Hindlimb muscle (tissue), 1 donor: ENCODE data around the gene CASZ1. TPM values are rescaled to one million over a fixed set of nuclear protein-coding genes. Genes with fewer than 3 reads are reported as not detected.

Experiments used
- DNase-seq: peaks from one replicate; pipeline ENCODE4 v3.0.0-alpha.2; 2013
- polyA plus RNA-seq: library from polyadenylated mRNA; unstranded; fragments of 120-200 nt; gene quantifications from one replicate; pipeline ENCODE4 v1.2.1, GENCODE V29; 2013; ENCODE audit not compliant: insufficient read length

CASZ1 gene
- polyA plus RNA-seq, 1 donor = 82.9 TPM

- peak; percentile 56 for DNase-seq
These were observed 71.2 kb downstream of the CASZ1 start for GRCh38 chr1:10724948-10725847.

GRCh38 chr1:10724511-10724910, 71.9 kb downstream of the CASZ1 start:
- no peak for DNase-seq

GRCh38 chr1:10724052-10724494, 72.4 kb downstream of the CASZ1 start:
- no peak for DNase-seq

- no peak for DNase-seq
These were observed 73.1 kb downstream of the CASZ1 start for GRCh38 chr1:10723317-10723716.

GRCh38 chr1:10722803-10723202, 73.6 kb downstream of the CASZ1 start:
- DNase-seq = no peak

- no peak for DNase-seq
These were observed 74.8 kb downstream of the CASZ1 start for GRCh38 chr1:10721381-10722321.

DNA sequence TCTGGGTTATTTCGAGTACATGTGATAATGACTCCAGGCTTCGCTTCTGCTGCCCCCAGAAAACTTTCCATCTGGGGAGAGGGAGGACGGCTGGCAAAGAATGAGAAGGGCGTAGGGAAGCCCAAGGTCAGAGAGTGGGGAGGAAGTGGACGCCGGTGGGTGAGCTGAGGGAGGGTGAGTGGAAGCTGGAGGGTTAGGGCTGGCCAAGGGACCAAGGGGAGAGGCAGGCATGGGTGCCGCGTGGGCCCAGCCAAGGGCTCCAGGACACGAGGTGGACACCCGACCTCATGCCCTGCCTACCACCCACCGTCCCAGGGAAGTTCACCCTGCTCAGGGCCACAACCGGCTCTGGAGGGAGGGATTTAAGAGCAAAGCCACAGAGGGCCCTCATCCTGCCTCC, 75.8 kb downstream of the CASZ1 start:
- DNase-seq = no peak

- no peak for DNase-seq
These were observed 78.4 kb downstream of the CASZ1 start for GRCh38 chr1:10718083-10718415.

DNA sequence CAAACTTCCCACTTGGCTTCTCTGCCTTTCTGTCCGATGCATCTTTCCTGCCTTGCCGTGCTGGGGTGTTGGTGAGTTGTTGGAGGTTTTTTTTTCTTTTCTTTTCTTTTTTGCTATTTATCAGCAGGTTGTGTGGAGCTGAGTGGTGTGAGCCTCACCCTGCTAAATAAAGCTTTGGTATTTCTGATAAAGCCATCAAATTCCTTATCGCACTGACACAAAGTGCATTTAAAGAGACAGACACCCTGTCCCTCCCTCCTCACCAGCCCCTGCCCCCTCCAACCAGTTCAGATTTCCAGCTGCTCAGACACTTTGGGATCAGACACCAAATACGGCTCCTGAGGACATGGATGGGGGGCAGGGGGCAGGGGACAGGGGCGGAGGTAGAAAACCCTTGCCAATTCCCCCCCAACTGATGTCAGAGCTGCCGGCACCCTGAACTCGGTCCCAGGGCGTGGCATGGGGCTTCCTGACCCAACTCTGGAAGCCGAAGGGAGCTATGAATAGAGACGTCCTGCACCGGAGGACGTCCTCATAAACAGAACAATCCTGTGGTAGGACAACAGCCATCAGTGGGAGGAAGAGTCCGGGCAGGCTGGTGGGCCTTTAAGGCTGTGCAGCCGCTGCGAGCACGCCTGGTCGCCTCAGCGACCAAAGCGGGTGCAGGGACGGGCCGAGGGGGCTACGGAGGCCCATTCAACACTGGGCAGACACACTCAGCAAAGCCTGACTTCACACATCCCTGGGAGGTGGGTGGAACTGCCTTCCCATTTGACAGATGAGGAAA, 79.0 kb downstream of the CASZ1 start:
- DNase-seq = no peak

DNA sequence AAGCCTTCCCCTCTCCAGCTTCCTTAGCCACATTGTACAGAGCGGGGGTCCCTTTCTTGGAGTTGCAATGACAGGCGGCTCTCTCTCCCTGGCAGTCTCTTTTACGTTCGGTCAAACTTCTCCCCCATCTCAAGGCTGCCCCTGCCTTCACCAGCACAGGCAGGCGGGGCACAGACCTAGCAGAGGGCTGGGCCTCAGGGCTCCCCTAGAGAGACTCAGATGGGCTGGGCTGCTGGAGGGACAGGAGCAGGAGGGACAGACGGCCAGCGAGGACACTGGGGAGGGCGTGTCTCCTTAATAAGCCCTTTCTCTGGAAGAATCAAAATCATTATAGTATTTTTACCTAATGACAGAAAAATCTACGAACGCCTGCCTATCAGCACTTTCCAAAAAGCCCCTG, 79.6 kb downstream of the CASZ1 start:
- DNase-seq = no peak

DNA sequence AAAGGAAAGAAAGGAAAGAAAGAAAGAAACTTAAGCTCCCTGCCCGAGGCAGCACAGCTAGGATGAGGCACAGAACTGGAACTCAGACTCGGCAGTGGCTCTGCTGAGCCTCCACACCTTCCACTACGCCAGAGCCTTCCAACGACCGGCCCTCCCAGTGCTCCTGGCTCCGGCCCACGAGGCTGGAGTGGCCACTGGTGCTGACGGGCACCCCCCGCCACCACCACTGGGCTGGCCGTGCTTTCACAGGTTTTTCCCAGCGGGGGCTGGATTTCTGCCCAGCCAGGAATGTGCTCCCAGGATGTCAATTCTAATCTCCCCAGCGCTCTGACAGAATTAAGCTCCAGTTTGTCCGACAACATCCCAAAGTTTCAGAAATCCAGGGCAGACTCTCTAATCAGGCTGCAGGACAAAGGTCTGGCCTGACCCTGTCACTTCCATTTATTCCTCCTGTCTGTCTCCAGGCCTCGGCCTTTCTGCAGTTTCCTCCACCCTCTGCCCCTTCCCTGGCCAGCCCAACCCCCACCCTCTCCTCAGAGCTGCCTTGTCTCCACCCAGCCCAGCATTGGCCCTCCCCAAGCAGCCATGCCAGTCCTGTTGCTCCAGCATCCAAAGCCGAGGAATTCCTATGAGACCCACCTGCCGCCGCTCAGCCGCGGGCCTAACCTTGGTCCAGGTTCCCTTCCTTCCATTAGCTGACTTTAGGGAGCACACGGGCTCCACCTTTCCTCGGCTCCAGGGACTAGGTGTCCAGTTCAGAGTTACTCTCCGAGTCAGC, 81.9 kb downstream of the CASZ1 start:
- DNase-seq = no peak

DNA sequence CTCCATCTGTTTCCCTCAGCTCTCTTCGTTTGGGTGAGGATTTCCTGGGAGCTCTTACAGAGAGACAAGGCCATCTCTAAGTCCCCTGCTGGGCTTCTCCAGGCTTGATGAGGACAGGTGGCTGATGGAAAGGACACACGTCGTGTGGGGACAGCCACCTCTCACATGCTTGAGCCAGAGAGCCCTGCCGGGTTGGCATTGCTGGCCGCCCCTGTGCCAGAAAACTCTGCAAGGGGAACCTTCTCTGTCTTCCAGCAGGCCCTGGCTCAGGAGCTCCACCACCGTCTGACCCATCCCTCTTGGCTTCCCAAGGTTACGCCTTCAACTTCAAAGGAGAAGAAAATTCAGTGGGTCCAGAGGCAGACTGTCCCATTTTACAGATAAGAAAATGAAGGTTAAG, 82.8 kb downstream of the CASZ1 start:
- DNase-seq = no peak

DNA sequence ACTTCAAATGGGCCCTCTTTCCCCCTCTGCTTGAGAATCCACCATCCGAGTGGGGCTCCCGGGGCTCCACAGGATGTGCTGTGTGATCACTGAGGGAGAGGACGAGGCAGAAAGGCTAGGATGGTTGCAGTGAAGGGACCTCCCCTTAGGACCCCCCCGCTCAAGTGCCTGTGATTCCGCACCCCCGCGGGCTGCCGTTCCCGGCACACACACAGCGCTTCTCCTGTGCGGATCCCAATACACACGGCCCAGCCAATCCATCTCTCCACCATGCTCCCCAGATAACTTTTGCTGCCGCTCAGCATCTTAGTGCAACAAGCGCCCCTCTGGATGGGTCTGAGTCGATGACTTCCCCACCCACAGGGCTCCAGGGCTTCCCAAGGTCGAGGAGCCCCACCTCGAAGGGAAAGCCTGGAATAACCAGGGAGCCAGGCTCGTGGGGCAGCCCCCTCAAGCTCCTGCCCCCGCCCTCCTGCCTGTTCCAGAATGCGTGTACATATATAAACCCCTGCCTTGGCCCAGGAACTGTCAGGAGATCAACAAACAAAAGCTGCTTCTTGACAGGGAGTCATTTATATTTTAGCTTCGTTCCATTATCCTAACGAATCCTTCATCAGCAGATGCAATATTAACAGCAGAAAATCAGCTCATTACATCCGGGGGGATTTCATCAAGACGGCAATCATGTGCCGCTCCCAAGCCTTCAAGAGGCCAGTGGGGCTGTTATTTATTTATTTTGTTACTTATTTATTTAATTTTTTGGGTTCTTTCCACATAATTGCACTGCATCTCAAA, 83.7 kb downstream of the CASZ1 start:
- DNase-seq = no peak

- DNase-seq = no peak
These were observed 86.0 kb downstream of the CASZ1 start for GRCh38 chr1:10710489-10710888.

- no peak for DNase-seq
These were observed 86.8 kb downstream of the CASZ1 start for GRCh38 chr1:10709646-10710045.

DNA sequence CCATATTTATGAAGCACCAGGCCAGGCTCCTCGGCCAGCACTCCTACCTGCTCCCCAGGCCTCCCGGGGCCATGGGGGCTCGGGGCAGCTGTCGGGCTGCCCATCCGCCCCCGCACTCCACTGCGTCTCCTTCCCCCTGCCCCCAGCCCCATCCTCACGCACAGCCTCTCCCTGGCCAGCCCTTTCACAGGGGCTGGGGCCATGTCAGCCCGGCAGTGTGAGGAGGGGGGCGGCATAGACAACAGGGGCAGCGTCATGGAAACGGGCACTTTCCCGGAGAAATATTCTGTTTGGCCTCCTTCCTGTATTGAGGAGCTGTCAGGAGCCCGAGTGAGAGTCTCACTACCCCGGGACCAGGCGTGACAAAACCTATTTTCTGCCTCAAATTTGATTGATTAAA, 87.3 kb downstream of the CASZ1 start:
- DNase-seq = no peak

DNA sequence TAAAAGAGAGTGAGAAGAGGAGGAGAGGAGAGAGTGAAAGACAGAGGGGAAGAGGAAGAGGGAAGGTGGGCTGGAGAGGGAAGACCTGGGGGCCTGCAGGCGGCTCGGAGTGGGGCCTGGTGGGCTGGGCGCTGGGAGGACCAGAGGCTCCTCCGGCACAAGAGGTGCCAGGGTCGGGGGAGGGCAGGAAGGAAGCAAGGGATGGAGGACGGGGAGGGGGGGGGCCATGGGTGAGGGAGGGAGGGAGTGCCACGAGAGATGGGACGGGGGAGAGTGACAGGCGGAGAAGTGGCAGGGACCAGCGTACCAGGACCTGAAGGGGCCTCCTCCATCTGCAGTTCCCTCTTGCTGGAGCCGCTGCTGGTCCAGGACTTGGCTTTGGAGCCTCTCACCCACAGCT, 87.7 kb downstream of the CASZ1 start:
- no peak for DNase-seq

DNA sequence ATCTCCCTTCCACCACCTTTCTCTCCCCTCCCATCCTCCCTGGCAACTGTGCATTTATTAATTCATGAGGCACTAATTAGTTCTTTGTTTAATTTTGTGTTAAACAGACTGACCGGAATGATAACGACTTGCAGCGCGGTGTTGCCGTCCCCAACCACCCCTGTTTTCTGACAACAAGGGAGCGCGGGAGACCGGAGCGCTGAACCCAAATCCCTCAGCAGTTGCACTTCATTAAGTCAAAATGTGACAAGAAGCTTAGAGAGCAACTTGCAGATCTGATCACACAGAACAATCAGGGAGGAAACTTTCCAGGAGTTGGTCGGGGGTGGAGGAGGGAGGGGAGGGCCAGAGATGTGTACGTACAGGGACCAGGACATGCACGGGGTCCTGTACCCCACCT, 89.2 kb downstream of the CASZ1 start:
- no peak for DNase-seq

- DNase-seq = no peak
These were observed 90.0 kb downstream of the CASZ1 start for GRCh38 chr1:10706376-10706913.

GRCh38 chr1:10705953-10706352, 90.5 kb downstream of the CASZ1 start:
- no peak for DNase-seq
